ENCODE data around the gene AMELX. TPM values are rescaled to one million over a fixed set of nuclear protein-coding genes. Genes with fewer than 3 reads are reported as not detected.

Gene AMELX
- total and polyA plus RNA-seq, 2 of the 8 experiments (the other 6 are each of a cell fraction or from before 2014, with no cell fraction given): not detected

- Histone ChIP-seq H3K18ac (ENCODE audit: extremely low read depth, low read length) (no peak overlapping the region), H3K23me2 (ENCODE audit: low read depth, low read length) (no peaks in the 10 kb centered on the region), H3K9ac (replicated peaks in 1 of 4; ENCODE audit: extremely low read depth in 1 of 4, low read depth in 3 of 4, low read length in 3 of 4) (no peak overlapping the region), H3K4me1 (replicated peaks in 1 of 4; ENCODE audit: control insufficient read depth in 3 of 4, insufficient read depth in 4 of 4, low read length in 3 of 4) (no peaks in the 10 kb centered on the region; a peak in 1 of 7 replicates), H3K4me3 (ENCODE audit: extremely low read depth in 1 of 4, insufficient read depth in 2 of 4, low read depth in 3 of 4, low read length in 4 of 4) (no peak overlapping the region), H3K27me3 (replicated peaks in 1 of 4; ENCODE audit: control insufficient read depth in 3 of 4, extremely low read depth in 1 of 4, insufficient read depth in 3 of 4, low read length in 3 of 4) (no peaks in the 10 kb centered on the region), H2AK5ac (ENCODE audit: low read depth, low read length) (no peak overlapping the region), H3K79me2 (ENCODE audit: control insufficient read depth in 1 of 2, insufficient read depth in 2 of 2, low read length in 2 of 2) (no peaks in the 10 kb centered on the region), H2BK20ac (ENCODE audit: low read length) (no peak overlapping the region), H2BK15ac (ENCODE audit: low read length) (no peak overlapping the region), H3K23ac (ENCODE audit: insufficient read length) (no peak overlapping the region), H4K5ac (ENCODE audit: insufficient read length, low read depth, low read length) (no peak overlapping the region), H3K36me3 (ENCODE audit: control insufficient read depth in 2 of 4, insufficient read depth in 4 of 4, low read length in 3 of 4) (no peaks in the 10 kb centered on the region), H4K8ac (ENCODE audit: extremely low read depth, insufficient read depth, low read length) (no peak overlapping the region), H3K27ac (ENCODE audit: low read depth, low read length) (no peak overlapping the region), H3K4me2 (ENCODE audit: insufficient read depth in 1 of 2, low read depth in 2 of 2, low read length in 2 of 2) (no peak overlapping the region), H3K4ac (replicated peaks; ENCODE audit: insufficient read length, low read depth, low read length) (no peak overlapping the region), H2BK120ac (replicated peaks; ENCODE audit: low read depth, low read length) (no peak overlapping the region), H3K9me3 (ENCODE audit: insufficient read depth in 2 of 2, low read depth in 1 of 2, low read length in 1 of 2) (no peaks in the 10 kb centered on the region), H2BK12ac (ENCODE audit: low read depth, low read length) (no peak overlapping the region), H3K14ac (ENCODE audit: insufficient read length) (no peak overlapping the region), H3K56ac (replicated peaks; ENCODE audit: insufficient read length, low read depth, low read length) (no peak overlapping the region), H4K20me1 (replicated peaks in 1 of 2; ENCODE audit: control insufficient read depth in 1 of 2, insufficient read depth in 2 of 2, low read length in 2 of 2) (no peaks in the 10 kb centered on the region), H2BK5ac (ENCODE audit: low read depth, low read length) (no peak overlapping the region), H3K79me1 (ENCODE audit: low read depth, low read length) (no peaks in the 10 kb centered on the region), H2AFZ (ENCODE audit: low read length) (no peak overlapping the region), H4K91ac (replicated peaks; ENCODE audit: insufficient read length, low read length) (no peak overlapping the region)
- FAIRE-seq: no peak
- ChIA-PET CTCF (ENCODE audit: partially characterized antibody) (no interaction called here), POLR2A (ENCODE audit: partially characterized antibody) (no interaction called here)
- WGBS, 2 experiments (ENCODE audit: extremely low coverage in 1 of 2, insufficient coverage in 1 of 2, insufficient read length in 1 of 2, insufficient replicate concordance in 2 of 2, low coverage in 1 of 2, low lambda C conversion rate in 2 of 2, missing lambda C conversion rate in 1 of 2): 89% methylated on average over 2 of the region's 2 CpGs; no CpG with 5 or more reads in 1 of the 2 experiments
- DNase-seq (ENCODE audit: low read depth in 1 of 2, low spot score in 2 of 2): no peak
- TF ChIP-seq MAFK (IDR thresholded peaks at IDR 0.05; ENCODE audit: low read depth, low read length) (no peak), POLR2A (IDR thresholded peaks at IDR 0.05; ENCODE audit: control extremely low read depth in 1 of 2, low read depth in 2 of 2, low read length in 2 of 2) (no peak), TCF12 (IDR thresholded peaks at IDR 0.05; ENCODE audit: low read depth, low read length) (no peak), SIRT6 (IDR thresholded peaks at IDR 0.05; ENCODE audit: low read length) (no peak), POLR2AphosphoS5 (IDR thresholded peaks at IDR 0.05; ENCODE audit: low read depth, low read length) (no peak), SAP30 (IDR thresholded peaks at IDR 0.05; ENCODE audit: insufficient read depth, insufficient replicate concordance, low read length) (no peak), NRF1 (IDR thresholded peaks at IDR 0.05; ENCODE audit: low read depth, low read length) (no peak), MAX (IDR thresholded peaks at IDR 0.05) (no peak), POU5F1 (IDR thresholded peaks at IDR 0.05; ENCODE audit: low read depth, low read length) (no peak), HDAC6 (IDR thresholded peaks at IDR 0.05; ENCODE audit: low read depth, low read length) (no peak), ZNF274 (IDR thresholded peaks at IDR 0.05; ENCODE audit: borderline replicate concordance, extremely low read depth, low read length) (no peak), RFX5 (IDR thresholded peaks at IDR 0.05; ENCODE audit: borderline replicate concordance, low read depth, low read length) (no peak), GABPA (IDR thresholded peaks at IDR 0.05; ENCODE audit: borderline replicate concordance, insufficient read depth, low read length) (no peak), KDM1A (IDR thresholded peaks at IDR 0.05; ENCODE audit: borderline replicate concordance, low read length) (no peak), CTBP2 (IDR thresholded peaks at IDR 0.05; ENCODE audit: borderline replicate concordance, insufficient read depth, insufficient read length, low read length) (no peak), KDM4A (IDR thresholded peaks at IDR 0.05; ENCODE audit: low read depth, low read length, severe bottlenecking) (no peak)
These were observed 43.0 kb downstream of the AMELX start for GRCh38 chrX:11336201-11336600.
